Hematopoietic multipotent progenitor cell treated with erythropoietin and hydrocortisone succinate and interleukin-3 and kit ligand, for 17 days (in vitro differentiated cells): ENCODE data around the gene RNF152.

Source experiments
- DNase-seq: peaks from one replicate; pipeline ENCODE4 v3.0.0-alpha.2; 2015; ENCODE audit warnings: low spot score

RNF152 gene

GRCh38 chr18:61854578-61855448, 38.0 kb downstream of the RNF152 start:
- no peak for DNase-seq

- DNase-seq: no peak
Observed at GRCh38 chr18:61853855-61854254, 39.0 kb downstream of the RNF152 start.

GRCh38 chr18:61852496-61852895, 40.3 kb downstream of the RNF152 start:
- no peak for DNase-seq

GRCh38 chr18:61851940-61852451, 40.8 kb downstream of the RNF152 start:
- no peak for DNase-seq

GRCh38 chr18:61851279-61851678, 41.5 kb downstream of the RNF152 start:
- no peak for DNase-seq

- DNase-seq: peak; percentile 30
Observed at GRCh38 chr18:61850756-61851155, 42.1 kb downstream of the RNF152 start.

GRCh38 chr18:61847164-61847791, 45.5 kb downstream of the RNF152 start:
- DNase-seq: no peak

GRCh38 chr18:61845197-61845596, 47.6 kb downstream of the RNF152 start:
- no peak for DNase-seq

GRCh38 chr18:61844726-61845125, 48.1 kb downstream of the RNF152 start:
- no peak for DNase-seq

- no peak for DNase-seq
Observed at GRCh38 chr18:61842146-61842545, 50.7 kb downstream of the RNF152 start.

GRCh38 chr18:61841706-61842105, 51.1 kb downstream of the RNF152 start:
- no peak for DNase-seq

GRCh38 chr18:61840324-61840723, 52.5 kb downstream of the RNF152 start:
- DNase-seq: no peak

GRCh38 chr18:61838521-61838920, 54.3 kb downstream of the RNF152 start:
- DNase-seq: no peak

- DNase-seq: no peak
Observed at GRCh38 chr18:61833978-61834377, 58.8 kb downstream of the RNF152 start.

- DNase-seq: no peak
Observed at GRCh38 chr18:61833387-61833786, 59.4 kb downstream of the RNF152 start.

- DNase-seq: no peak
Observed at GRCh38 chr18:61832858-61833257, 59.9 kb downstream of the RNF152 start.

GRCh38 chr18:61831071-61831470, 61.7 kb downstream of the RNF152 start:
- DNase-seq: no peak

- no peak for DNase-seq
Observed at GRCh38 chr18:61829108-61829507, 63.7 kb downstream of the RNF152 start.

- DNase-seq: no peak
Observed at GRCh38 chr18:61827591-61827990, 65.2 kb downstream of the RNF152 start.

- no peak for DNase-seq
Observed at GRCh38 chr18:61825386-61825785, 67.4 kb downstream of the RNF152 start.

- no peak for DNase-seq
Observed at GRCh38 chr18:61824733-61825363, 68.0 kb downstream of the RNF152 start.

GRCh38 chr18:61823595-61823994, 69.2 kb downstream of the RNF152 start:
- DNase-seq: no peak

GRCh38 chr18:61822879-61823278, 69.9 kb downstream of the RNF152 start:
- DNase-seq: no peak
